Mesenchymal stem cell (in vitro differentiated cells and primary cell): Measurements from ENCODE around the gene JOSD1.

ENCODE experiments used
- DNase-seq: peaks from one replicate; pipeline ENCODE4 v3.0.0-alpha.2; 2013
- H2AFZ ChIP-seq: one replicate; pipeline ENCODE4 v1.6.1; 2013; ENCODE audit warnings: low read depth, mild to moderate bottlenecking, control low read depth, inconsistent platforms, low read length, moderate library complexity
- H2AK5ac ChIP-seq: 2 replicates; pipeline ENCODE4 v1.6.1; 2013; ENCODE audit warnings: low read length, moderate library complexity, mild to moderate bottlenecking, inconsistent platforms; ENCODE audit not compliant: severe bottlenecking
- H2BK120ac ChIP-seq: one replicate; pipeline ENCODE4 v1.6.1; 2013; ENCODE audit warnings: low read depth, mild to moderate bottlenecking, inconsistent platforms, low read length, moderate library complexity
- H2BK12ac ChIP-seq, 2 experiments: one replicate each; pipeline ENCODE4 v1.6.1; 2013; ENCODE audit warnings: inconsistent platforms in 2 of 2, low read length in 2 of 2, mild to moderate bottlenecking in 2 of 2, moderate library complexity in 2 of 2, control low read depth in 1 of 2
- H2BK15ac ChIP-seq: one replicate; pipeline ENCODE4 v1.6.1; 2013; ENCODE audit warnings: mild to moderate bottlenecking, low read depth, inconsistent platforms; ENCODE audit not compliant: poor library complexity, severe bottlenecking
- H2BK5ac ChIP-seq: 2 replicates; pipeline ENCODE4 v1.6.1; 2013; ENCODE audit warnings: low read depth, mild to moderate bottlenecking, low read length, control low read depth, inconsistent platforms; ENCODE audit not compliant: poor library complexity, severe bottlenecking
- H3K14ac ChIP-seq, 2 experiments: one replicate each; pipeline ENCODE4 v1.6.1; 2013; ENCODE audit warnings: inconsistent platforms in 2 of 2, low read length in 2 of 2, control low read depth in 1 of 2, mild to moderate bottlenecking in 1 of 2, moderate library complexity in 1 of 2
- H3K18ac ChIP-seq, 2 experiments: one replicate each; pipeline ENCODE4 v1.6.1; 2013; ENCODE audit warnings: inconsistent platforms in 2 of 2, low read length in 2 of 2, control low read depth in 1 of 2, low read depth in 1 of 2, mild to moderate bottlenecking in 1 of 2
- H3K23ac ChIP-seq, 2 experiments: one replicate each; pipeline ENCODE4 v1.6.1; 2013; ENCODE audit warnings: inconsistent platforms in 2 of 2, low read length in 2 of 2, mild to moderate bottlenecking in 2 of 2, moderate library complexity in 2 of 2, control low read depth in 1 of 2
- H3K27ac ChIP-seq: 2 replicates; pipeline ENCODE4 v1.5.1; 2013; ENCODE audit warnings: mild to moderate bottlenecking, moderate library complexity, low read length, control low read depth, inconsistent platforms; ENCODE audit not compliant: poor library complexity, severe bottlenecking
- H3K27me3 ChIP-seq, 2 experiments: 2 replicates each; pipeline versions ENCODE4 v1.6.1 to v1.7.0; 2013; ENCODE audit warnings: low read length in 2 of 2, mild to moderate bottlenecking in 2 of 2, moderate library complexity in 2 of 2, control low read depth in 1 of 2, inconsistent platforms in 1 of 2; ENCODE audit not compliant: control insufficient read depth in 1 of 2, insufficient read depth in 1 of 2
- H3K36me3 ChIP-seq, 2 experiments: 2 replicates each; pipeline versions ENCODE4 v1.6.1 to v1.7.0; 2013; ENCODE audit warnings: low read length in 2 of 2, control low read depth in 1 of 2, inconsistent platforms in 1 of 2, low read depth in 1 of 2, mild to moderate bottlenecking in 1 of 2; ENCODE audit not compliant: insufficient read depth in 2 of 2, control insufficient read depth in 1 of 2
- H3K4ac ChIP-seq, 2 experiments: one replicate each; pipeline ENCODE4 v1.6.1; 2013; ENCODE audit warnings: inconsistent platforms in 2 of 2, low read length in 2 of 2, mild to moderate bottlenecking in 2 of 2, moderate library complexity in 2 of 2, control low read depth in 1 of 2, low read depth in 1 of 2
- H3K4me1 ChIP-seq: 2 replicates; pipeline ENCODE4 v1.6.1; 2013; ENCODE audit warnings: low read depth, low read length, control low read depth; ENCODE audit not compliant: control insufficient read depth, insufficient read depth
- H3K4me2 ChIP-seq: 2 replicates; pipeline ENCODE4 v1.6.1; 2013; ENCODE audit warnings: low read length, mild to moderate bottlenecking, inconsistent platforms; ENCODE audit not compliant: poor library complexity, severe bottlenecking
- H3K4me3 ChIP-seq, 2 experiments: 2 replicates each; pipeline versions ENCODE4 v1.5.1 to v1.7.0; 2013; ENCODE audit warnings: low read length in 2 of 2, mild to moderate bottlenecking in 2 of 2, control low read depth in 1 of 2, low read depth in 1 of 2; ENCODE audit not compliant: insufficient read depth in 1 of 2
- H3K79me1 ChIP-seq: replicated peaks from 2 replicates; pipeline ENCODE4 v1.6.1; 2013; ENCODE audit warnings: mild to moderate bottlenecking, control low read depth, low read length, inconsistent platforms; ENCODE audit not compliant: poor library complexity, severe bottlenecking
- H3K9ac ChIP-seq: 2 replicates; pipeline ENCODE4 v1.7.0; 2013; ENCODE audit warnings: mild to moderate bottlenecking, low read length, moderate library complexity
- H3K9me3 ChIP-seq: 2 replicates; pipeline ENCODE4 v1.7.0; 2013; ENCODE audit warnings: mild to moderate bottlenecking, low read length; ENCODE audit not compliant: control insufficient read depth
- H4K8ac ChIP-seq: one replicate; pipeline ENCODE4 v1.6.1; 2013; ENCODE audit warnings: inconsistent platforms, mild to moderate bottlenecking, low read length, moderate library complexity
- H4K91ac ChIP-seq: one replicate; pipeline ENCODE4 v1.6.1; 2013; ENCODE audit warnings: mild to moderate bottlenecking, low read length, inconsistent platforms
- WGBS: methylation state at CpG from one replicate; pipeline ENCODE4 v1.1.7; 2013; ENCODE audit warnings: mixed read lengths; 5-methylcytosine and 5-hydroxymethylcytosine counted together

Gene JOSD1

DNA sequence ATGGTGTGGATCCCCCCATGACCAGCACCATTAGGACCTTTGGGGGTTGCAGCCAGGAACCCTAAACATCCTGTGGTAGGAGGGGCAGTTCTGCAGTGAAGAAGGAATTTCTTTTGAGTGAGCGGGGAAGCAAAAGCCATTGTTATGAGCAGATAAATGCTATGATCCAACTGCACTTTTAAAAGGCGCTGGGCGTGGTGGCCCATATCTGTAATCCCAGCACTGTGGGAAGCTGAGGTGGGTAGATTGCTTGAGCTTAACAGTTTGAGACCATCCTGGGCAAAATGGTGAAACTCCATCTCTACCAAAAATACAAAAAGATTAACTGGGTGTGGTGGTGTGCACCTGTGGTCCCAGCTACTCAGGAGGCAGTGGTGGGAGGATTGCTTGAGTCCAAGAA lies 24.9 kb downstream of the JOSD1 start:
- no peak overlapping the region for H4K91ac ChIP-seq
- H3K4ac ChIP-seq = no peak overlapping the region
- no peak overlapping the region for H2BK5ac ChIP-seq
- no peak overlapping the region for H3K27ac ChIP-seq
- no peak overlapping the region for H3K14ac ChIP-seq
- no peak overlapping the region for H3K4me3 ChIP-seq
- H3K36me3 ChIP-seq = peaks cover 29 to 36% of the 10 kb centered on the region in 2 experiments
- H2BK15ac ChIP-seq = no peak overlapping the region
- H3K23ac ChIP-seq = no peak overlapping the region
- H2AFZ ChIP-seq = no peak overlapping the region
- 97% methylated on average over 3 of the region's 3 CpGs for WGBS
- no peak overlapping the region for H3K4me2 ChIP-seq
- no peak overlapping the region for H2BK12ac ChIP-seq
- H3K9me3 ChIP-seq = no peaks in the 10 kb centered on the region
- no peak overlapping the region for H2BK120ac ChIP-seq
- H2AK5ac ChIP-seq = no peak overlapping the region
- no peaks in the 10 kb centered on the region for H3K27me3 ChIP-seq
- H3K9ac ChIP-seq = no peak overlapping the region
- no peaks in the 10 kb centered on the region for H3K4me1 ChIP-seq
- H3K79me1 ChIP-seq = peaks cover 8% of the 10 kb centered on the region
- DNase-seq = no peak
- no peak overlapping the region for H3K18ac ChIP-seq
- no peak overlapping the region for H4K8ac ChIP-seq

- H3K4me2 ChIP-seq = no peak overlapping the region
- H3K23ac ChIP-seq = no peak overlapping the region
- no peaks in the 10 kb centered on the region for H3K27me3 ChIP-seq
- H3K14ac ChIP-seq = no peak overlapping the region
- WGBS = 95% methylated on average over 5 of the region's 5 CpGs
- no peaks in the 10 kb centered on the region for H3K9me3 ChIP-seq
- H2BK120ac ChIP-seq = no peak overlapping the region
- H3K18ac ChIP-seq = no peak overlapping the region
- no peak overlapping the region for H3K9ac ChIP-seq
- peaks cover 5% of the 10 kb centered on the region for H3K79me1 ChIP-seq
- H2AK5ac ChIP-seq = no peak overlapping the region
- no peak overlapping the region for H4K91ac ChIP-seq
- no peak overlapping the region for H2BK15ac ChIP-seq
- peaks cover 32 to 39% of the 10 kb centered on the region in 2 experiments for H3K36me3 ChIP-seq
- no peak overlapping the region for H2AFZ ChIP-seq
- H2BK12ac ChIP-seq = no peak overlapping the region
- H4K8ac ChIP-seq = no peak overlapping the region
- no peak overlapping the region for H3K4me3 ChIP-seq
- no peak overlapping the region for H2BK5ac ChIP-seq
- H3K4me1 ChIP-seq = no peaks in the 10 kb centered on the region
- no peak overlapping the region for H3K4ac ChIP-seq
- no peak for DNase-seq
- H3K27ac ChIP-seq = no peak overlapping the region
These were observed 25.9 kb downstream of the JOSD1 start for GRCh38 chr22:38674888-38675287.

DNA sequence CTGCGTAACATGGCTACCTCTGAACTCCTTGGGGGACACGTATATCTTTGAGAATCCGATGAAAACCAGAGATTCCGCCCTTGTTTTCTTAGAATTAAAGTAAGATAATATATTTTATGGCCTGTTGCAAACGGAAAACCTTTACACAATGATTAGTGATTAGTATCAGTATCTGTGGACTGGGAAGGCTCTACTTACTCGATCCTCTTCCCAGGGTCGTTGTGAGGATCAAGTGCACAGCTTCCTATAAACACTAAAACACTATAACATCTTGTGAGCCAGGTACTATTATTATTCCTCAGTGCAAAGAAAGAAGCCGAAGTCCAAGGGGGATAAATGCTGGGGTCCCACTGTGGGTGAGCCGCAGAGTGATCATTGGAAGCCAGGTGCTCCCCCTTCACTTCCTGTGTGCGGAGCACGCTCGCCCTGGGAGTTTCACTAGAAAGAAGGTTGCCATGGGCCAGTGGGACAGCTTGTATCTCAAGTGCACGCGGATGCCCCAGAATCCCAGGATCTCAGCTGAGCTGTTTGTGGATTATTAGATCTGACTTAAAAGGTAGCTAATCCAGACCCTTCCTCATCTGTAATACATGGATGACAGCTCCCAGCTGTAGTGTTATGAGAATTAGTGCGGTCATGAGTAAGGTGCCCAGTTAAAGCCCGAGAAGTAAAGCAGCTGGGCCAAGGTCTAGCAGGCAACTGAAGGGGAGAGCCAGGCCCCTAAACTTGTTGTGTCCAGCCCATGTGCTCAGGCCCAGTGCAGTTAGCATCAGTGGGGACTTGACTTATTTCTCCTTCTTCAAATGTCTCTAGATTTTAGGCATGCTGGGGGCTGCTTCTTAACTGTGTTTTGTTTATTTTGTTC lies 43.5 kb downstream of the JOSD1 start:
- no peak overlapping the region for H2BK5ac ChIP-seq
- no peak overlapping the region for H2BK15ac ChIP-seq
- no peak overlapping the region for H2BK12ac ChIP-seq

DNA sequence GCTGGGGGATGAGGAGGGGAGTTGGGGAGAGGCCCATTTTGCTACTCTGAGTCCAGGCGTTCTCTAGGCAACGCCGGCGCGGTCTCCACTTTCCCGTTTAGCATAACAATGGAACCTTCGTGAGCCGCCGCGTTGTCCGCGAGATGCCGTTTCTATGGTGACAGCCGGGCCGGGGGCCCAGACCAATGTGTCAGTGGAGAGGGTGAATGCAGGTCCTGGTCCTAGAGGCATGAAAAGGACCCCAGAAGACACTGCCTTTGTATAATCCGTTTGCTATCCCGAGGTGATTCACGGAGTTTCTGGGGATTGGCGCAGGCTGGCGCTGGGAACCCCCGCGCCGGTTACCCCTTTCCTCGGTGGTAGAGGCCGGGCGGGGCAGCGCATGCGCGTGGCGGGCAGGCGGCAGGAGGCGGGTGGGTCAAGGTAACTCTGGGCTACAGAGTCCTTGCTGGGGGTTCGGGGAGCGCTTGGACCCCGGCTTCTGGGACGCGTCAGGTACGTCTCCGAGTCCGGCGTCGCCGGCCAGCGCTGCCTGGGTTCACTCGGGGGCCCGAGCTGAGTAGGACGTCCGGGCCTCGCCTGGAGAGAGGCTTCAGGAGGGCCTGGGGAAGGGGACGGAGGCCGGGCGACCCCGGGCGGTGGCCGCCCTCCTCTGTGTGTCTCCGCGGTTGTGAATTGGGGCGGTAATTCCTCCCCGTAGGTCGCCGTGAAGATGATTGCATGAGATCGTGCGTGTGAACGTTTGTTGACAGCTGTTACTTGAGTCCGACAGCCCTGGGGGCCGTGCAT lies 44.3 kb downstream of the JOSD1 start, which contains the start of the genes CBY1 and FAM227A:
TSS of gene CBY1 (plus strand) at position 383 of the 789 bp plus-strand sequence. CDS start 11,417 bp downstream, outside the sequence.
TSS of gene FAM227A (minus strand) at position 137 of the 789 bp plus-strand sequence. CDS start 6,224 bp downstream, outside the sequence.
- Histone ChIP-seq H3K4ac (peak within 1 kb of the TSS in 1 of 2 experiments; percentile 91), H3K4me3 (peak within 1 kb of the TSS; percentile 94 to 97), H2BK120ac (peak within 1 kb of the TSS; percentile 99), H3K27ac (peak within 1 kb of the TSS; percentile 93), H2BK5ac (peak within 1 kb of the TSS; percentile 99), H3K36me3 (peaks cover 5 to 6% of the 10 kb centered on the region in 2 experiments), H4K8ac (peak within 1 kb of the TSS; percentile 91), H3K23ac (peak within 1 kb of the TSS; percentile 68 to 80), H3K18ac (peak within 1 kb of the TSS; percentile 82 to 88), H2BK15ac (peak within 1 kb of the TSS; percentile 86), H2AFZ (peak within 1 kb of the TSS; percentile 97), H3K27me3 (no peaks in the 10 kb centered on the region), H2BK12ac (peak within 1 kb of the TSS in 1 of 2 experiments; percentile 86), H3K4me1 (peaks cover 5% of the 10 kb centered on the region), H3K4me2 (peak within 1 kb of the TSS; percentile 92), H3K9me3 (no peaks in the 10 kb centered on the region), H2AK5ac (no peak within 1 kb of the TSS), H3K14ac (peak within 1 kb of the TSS in 1 of 2 experiments; percentile 97), H3K9ac (peak within 1 kb of the TSS; percentile 100), H4K91ac (peak within 1 kb of the TSS; percentile 93), H3K79me1 (peaks cover 19% of the 10 kb centered on the region)
- DNase-seq = peak; percentile 89
- under 1% methylated on average over 66 of the region's 66 CpGs for WGBS

More for the DNA sequence above, 43.5 kb downstream of the JOSD1 start:
- Histone ChIP-seq H3K4ac (no peak overlapping the region), H3K9ac (peak overlapping the region; percentile 100), H3K27me3 (no peaks in the 10 kb centered on the region), H3K4me3 (peak overlapping the region; percentile 94 to 97), H3K36me3 (peaks cover 5 to 10% of the 10 kb centered on the region in 2 experiments), H4K8ac (no peak overlapping the region), H2AFZ (peak overlapping the region; percentile 97), H3K79me1 (peaks cover 22% of the 10 kb centered on the region), H3K9me3 (no peaks in the 10 kb centered on the region), H3K14ac (no peak overlapping the region), H2AK5ac (no peak overlapping the region), H3K4me1 (peaks cover 5% of the 10 kb centered on the region), H3K23ac (no peak overlapping the region), H4K91ac (no peak overlapping the region), H2BK120ac (no peak overlapping the region), H3K4me2 (peak overlapping the region; percentile 92), H3K18ac (no peak overlapping the region), H3K27ac (no peak overlapping the region)
- DNase-seq = peak; percentile 48
- WGBS = 45% methylated on average over 11 of the region's 16 CpGs
